Tibial nerve (tissue), 3 donors: ENCODE data around the gene TMEM72.

ENCODE experiments used
- CTCF ChIP-seq, 5 experiments: fragments of 200-600 bp in 3 of 5; fragments of 450-650 bp in 2 of 5; sonication (generic) in 3 of 5; IDR thresholded peaks; one replicate each; pipeline ENCODE4 v1.5.1; 2016 to 2019; ENCODE audit warnings: antibody characterized with exemption in 5 of 5, mild to moderate bottlenecking in 3 of 5, moderate library complexity in 2 of 5
- POLR2A ChIP-seq, 2 donors: fragments of 450-650 bp; IDR thresholded peaks; one replicate each; pipeline ENCODE4 v1.6.1; 2017; ENCODE audit warnings: antibody characterized with exemption in 2 of 2, mild to moderate bottlenecking in 2 of 2, moderate library complexity in 2 of 2

GRCh38 chr10:44985175-44985681, 74.1 kb downstream of the TMEM72 start:
- TF ChIP-seq CTCF (IDR thresholded peaks at IDR 0.05) (no peak), POLR2A (IDR thresholded peaks at IDR 0.05) (no peak)
